Measurements from ENCODE around the gene MMRN2. TPM values are rescaled to one million over a fixed set of nuclear protein-coding genes. Genes with fewer than 3 reads are reported as not detected.

MMRN2 gene
- total and polyA plus RNA-seq, 2 experiments from 2014 or later, result 1.2 to 4.5 TPM

DNA sequence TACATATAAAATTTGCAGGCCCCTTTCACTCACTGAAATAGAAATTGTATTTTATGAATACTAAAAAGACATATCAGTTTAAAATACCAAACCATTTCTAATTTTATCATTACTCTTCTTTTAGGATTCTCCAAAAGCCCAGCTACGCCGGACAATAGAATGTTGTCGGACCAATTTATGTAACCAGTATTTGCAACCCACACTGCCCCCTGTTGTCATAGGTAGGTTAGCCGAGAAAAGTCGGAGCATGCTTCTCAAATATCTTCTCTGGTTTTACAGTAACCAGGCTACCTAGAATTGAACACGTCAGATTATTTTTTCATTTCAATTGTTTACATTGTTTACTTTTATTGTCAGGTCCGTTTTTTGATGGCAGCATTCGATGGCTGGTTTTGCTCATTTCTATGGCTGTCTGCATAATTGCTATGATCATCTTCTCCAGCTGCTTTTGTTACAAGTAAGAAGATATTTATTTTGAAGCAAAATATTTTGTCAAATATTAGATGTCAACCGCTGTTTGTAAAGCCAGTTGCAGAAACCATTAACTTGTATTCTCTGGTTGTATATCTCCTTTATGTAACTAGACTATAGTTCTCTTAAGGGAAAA is 57.6 kb downstream of the MMRN2 start:
- TF ChIP-seq EZH2phosphoT487 (IDR thresholded peaks at IDR 0.05; ENCODE audit: insufficient read depth, low read depth) (no peak), EZH2 (IDR thresholded peaks at IDR 0.05; ENCODE audit: insufficient read depth, poor library complexity, severe bottlenecking) (no peak)
- H3K79me2 ChIP-seq (ENCODE audit: insufficient read depth), result no peaks in the 10 kb centered on the region
- no peaks in the 10 kb centered on the region for H3K9me3 ChIP-seq (ENCODE audit: low read depth)
- H3K4me2 ChIP-seq (ENCODE audit: unreplicated experiment), result no peak overlapping the region
- no peak overlapping the region for H3K9ac ChIP-seq
- in situ Hi-C loops (cut with MboI), result loop anchor here (10.0 kb wide), 1 partner anchor 195 kb away; no protein-coding TSS in a partner anchor
- H3K4me1 ChIP-seq (ENCODE audit: insufficient read depth), result peaks cover 6% of the 10 kb centered on the region; the same call in 1 of the 2 replicates
- no peak overlapping the region for H2AFZ ChIP-seq
- no peaks in the 10 kb centered on the region for H3K9me2 ChIP-seq (ENCODE audit: insufficient read depth)
- H3K4me3 ChIP-seq, result no peak overlapping the region
- peaks cover 14% of the 10 kb centered on the region for H3K36me3 ChIP-seq (ENCODE audit: low read depth)
- DNase-seq, result peak; percentile 82
- no peaks in the 10 kb centered on the region for H4K20me1 ChIP-seq (ENCODE audit: insufficient read depth)
- no peak overlapping the region for H3K27ac ChIP-seq
- H3K27me3 ChIP-seq (replicated peaks; ENCODE audit: insufficient read depth), result no peaks in the 10 kb centered on the region
- 14 to 15% methylated on average over 9 of the region's 9 CpGs for WGBS, 2 experiments (ENCODE audit: low coverage in 1 of 2, low lambda C conversion rate in 2 of 2, missing lambda C conversion rate in 2 of 2)
- H3F3A ChIP-seq (ENCODE audit: insufficient read depth), result peaks cover 15% of the 10 kb centered on the region

DNA sequence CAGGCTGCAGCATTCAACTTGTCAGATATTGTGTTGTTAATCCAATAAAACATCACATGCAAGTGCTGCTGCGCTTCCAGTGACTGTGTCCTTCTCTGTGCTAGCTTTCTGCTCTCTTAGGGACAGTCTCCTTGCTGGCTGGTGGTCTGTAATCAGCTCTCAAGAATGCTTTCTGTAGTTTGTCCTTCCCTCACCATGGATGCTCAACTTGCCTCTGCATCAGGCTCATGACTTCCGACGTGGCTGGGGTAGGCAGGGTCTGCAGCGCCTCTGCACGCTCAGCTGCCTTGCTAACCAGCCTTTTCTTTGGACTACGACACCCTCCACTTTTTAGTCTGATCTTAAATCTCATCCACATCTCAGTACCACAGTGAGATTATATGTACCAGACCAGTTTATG is 58.3 kb downstream of the MMRN2 start:
- in situ Hi-C loops (cut with MboI), result no loop called here
- no peaks in the 10 kb centered on the region for H3K9me2 ChIP-seq (ENCODE audit: insufficient read depth)
- H2AFZ ChIP-seq, result no peak overlapping the region
- H3F3A ChIP-seq (ENCODE audit: insufficient read depth), result peaks cover 15% of the 10 kb centered on the region
- H4K20me1 ChIP-seq (ENCODE audit: insufficient read depth), result no peaks in the 10 kb centered on the region
- H3K27me3 ChIP-seq (replicated peaks; ENCODE audit: insufficient read depth), result no peaks in the 10 kb centered on the region
- 74 to 77% methylated on average over 6 of the region's 6 CpGs for WGBS, 2 experiments (ENCODE audit: low coverage in 1 of 2, low lambda C conversion rate in 2 of 2, missing lambda C conversion rate in 2 of 2)
- peaks cover 8% of the 10 kb centered on the region for H3K36me3 ChIP-seq (ENCODE audit: low read depth)
- H3K79me2 ChIP-seq (ENCODE audit: insufficient read depth), result no peaks in the 10 kb centered on the region
- no peak overlapping the region for H3K4me3 ChIP-seq
- no peak for DNase-seq
- H3K9ac ChIP-seq, result no peak overlapping the region
- no peak overlapping the region for H3K27ac ChIP-seq
- H3K4me1 ChIP-seq (ENCODE audit: insufficient read depth), result peaks cover 6% of the 10 kb centered on the region; the same call in 1 of the 2 replicates
- TF ChIP-seq EZH2phosphoT487 (IDR thresholded peaks at IDR 0.05; ENCODE audit: insufficient read depth, low read depth) (no peak), EZH2 (IDR thresholded peaks at IDR 0.05; ENCODE audit: insufficient read depth, poor library complexity, severe bottlenecking) (no peak)
- H3K4me2 ChIP-seq (ENCODE audit: unreplicated experiment), result no peak overlapping the region
- no peaks in the 10 kb centered on the region for H3K9me3 ChIP-seq (ENCODE audit: low read depth)

DNA sequence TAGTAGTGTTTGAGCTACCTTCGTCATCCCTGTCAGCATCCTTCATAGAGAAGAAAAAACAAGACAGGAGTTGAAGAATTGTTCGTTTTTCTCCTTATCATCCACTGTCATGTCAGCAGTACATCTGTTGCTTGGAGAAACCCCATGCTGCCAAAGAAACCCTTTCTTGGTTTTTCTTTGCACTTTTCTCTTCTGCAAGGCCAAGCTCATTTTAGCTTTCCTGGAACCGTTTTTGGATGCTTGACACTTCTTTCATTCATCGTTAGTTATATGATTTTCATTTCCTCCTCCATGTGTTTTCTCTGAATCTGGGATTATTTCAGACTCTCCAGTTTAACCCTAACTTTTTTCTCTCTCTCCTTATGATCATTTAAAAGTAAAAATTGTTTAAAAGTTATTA is 58.9 kb downstream of the MMRN2 start:
- Histone ChIP-seq H3K79me2 (ENCODE audit: insufficient read depth) (no peaks in the 10 kb centered on the region), H3F3A (ENCODE audit: insufficient read depth) (peaks cover 15% of the 10 kb centered on the region), H3K4me1 (ENCODE audit: insufficient read depth) (peaks cover 6% of the 10 kb centered on the region; the same call in 1 of the 2 replicates), H3K27me3 (replicated peaks; ENCODE audit: insufficient read depth) (no peaks in the 10 kb centered on the region), H2AFZ (no peak overlapping the region), H3K9me2 (ENCODE audit: insufficient read depth) (no peaks in the 10 kb centered on the region), H3K9ac (no peak overlapping the region), H3K4me2 (ENCODE audit: unreplicated experiment) (no peak overlapping the region), H3K27ac (no peak overlapping the region), H3K4me3 (no peak overlapping the region), H3K36me3 (ENCODE audit: low read depth) (peaks cover 7% of the 10 kb centered on the region; the same call in 1 of the 2 replicates), H3K9me3 (ENCODE audit: low read depth) (no peaks in the 10 kb centered on the region), H4K20me1 (ENCODE audit: insufficient read depth) (no peaks in the 10 kb centered on the region)
- 44 to 45% methylated on average over 4 of the region's 4 CpGs for WGBS, 2 experiments (ENCODE audit: low coverage in 1 of 2, low lambda C conversion rate in 2 of 2, missing lambda C conversion rate in 2 of 2)
- no peak for DNase-seq
- no peak for TF ChIP-seq EZH2phosphoT487 (IDR thresholded peaks at IDR 0.05; ENCODE audit: insufficient read depth, low read depth)
- TF ChIP-seq EZH2 (IDR thresholded peaks at IDR 0.05; ENCODE audit: insufficient read depth, poor library complexity, severe bottlenecking), result no peak
- in situ Hi-C loops (cut with MboI), result no loop called here

DNA sequence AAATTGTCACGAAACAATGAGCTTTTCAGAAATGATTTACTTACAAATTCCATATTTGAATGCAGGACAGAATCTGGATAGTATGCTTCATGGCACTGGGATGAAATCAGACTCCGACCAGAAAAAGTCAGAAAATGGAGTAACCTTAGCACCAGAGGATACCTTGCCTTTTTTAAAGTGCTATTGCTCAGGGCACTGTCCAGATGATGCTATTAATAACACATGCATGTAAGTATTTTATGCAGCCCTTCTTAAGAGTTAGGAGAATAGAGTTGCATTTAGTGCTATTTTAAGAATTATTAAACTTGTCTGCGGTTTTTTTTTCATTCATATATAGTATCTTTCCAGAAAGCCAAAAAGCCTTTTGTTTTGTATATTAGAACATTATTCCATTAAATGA is 67.4 kb downstream of the MMRN2 start:
- no peaks in the 10 kb centered on the region for H3K9me3 ChIP-seq (ENCODE audit: low read depth)
- H3K27ac ChIP-seq, result no peak overlapping the region
- no peak overlapping the region for H3K9ac ChIP-seq
- H3K4me3 ChIP-seq, result no peak overlapping the region
- 46 to 51% methylated on average over 3 of the region's 3 CpGs for WGBS, 2 experiments (ENCODE audit: low coverage in 1 of 2, low lambda C conversion rate in 2 of 2, missing lambda C conversion rate in 2 of 2)
- H3K36me3 ChIP-seq (ENCODE audit: low read depth), result peaks cover 11% of the 10 kb centered on the region; the same call in 1 of the 2 replicates
- no peaks in the 10 kb centered on the region for H3K27me3 ChIP-seq (replicated peaks; ENCODE audit: insufficient read depth)
- H3F3A ChIP-seq (ENCODE audit: insufficient read depth), result peaks cover 16% of the 10 kb centered on the region
- H3K4me2 ChIP-seq (ENCODE audit: unreplicated experiment), result no peak overlapping the region
- no peak for TF ChIP-seq EZH2phosphoT487 (IDR thresholded peaks at IDR 0.05; ENCODE audit: insufficient read depth, low read depth)
- no peak for TF ChIP-seq EZH2 (IDR thresholded peaks at IDR 0.05; ENCODE audit: insufficient read depth, poor library complexity, severe bottlenecking)
- no peaks in the 10 kb centered on the region for H4K20me1 ChIP-seq (ENCODE audit: insufficient read depth)
- H3K4me1 ChIP-seq (ENCODE audit: insufficient read depth), result peaks cover 10% of the 10 kb centered on the region
- no peak for DNase-seq
- in situ Hi-C loops (cut with MboI), result no loop called here
- peaks cover 37% of the 10 kb centered on the region for H3K79me2 ChIP-seq (ENCODE audit: insufficient read depth)
- no peak overlapping the region for H2AFZ ChIP-seq
- H3K9me2 ChIP-seq (ENCODE audit: insufficient read depth), result no peaks in the 10 kb centered on the region

Data from GM23248 (cell line).